ENCODE measurements around the gene GCFC2. TPM values are rescaled to one million over a fixed set of nuclear protein-coding genes. Genes with fewer than 3 reads are reported as not detected.
"Not testable (repeated sequence)": the region's sequence is repeated elsewhere in the genome, so short reads cannot be mapped to it uniquely, and the experiment has no call there.

The GCFC2 gene
- total RNA-seq, 1 donor from 2014 or later = 9.6 TPM

DNA sequence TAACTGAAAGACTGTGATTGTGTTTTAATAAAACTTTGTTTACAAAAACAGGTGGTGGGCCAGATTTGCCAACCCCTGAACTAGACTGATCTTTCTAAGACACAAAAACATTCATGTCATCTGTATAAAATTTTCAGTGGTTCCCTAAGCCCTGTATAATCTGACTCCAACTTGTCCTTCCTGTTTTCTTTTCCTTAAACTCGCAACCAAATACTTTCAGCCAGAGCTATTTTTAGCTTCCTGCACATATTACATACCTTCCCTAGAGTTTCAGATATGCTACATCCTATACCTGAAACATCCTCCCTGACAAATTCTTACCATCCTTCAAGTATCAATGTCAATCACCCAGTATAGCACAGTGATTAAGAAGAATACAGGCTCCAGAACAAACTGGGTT, 4.8 kb downstream of the GCFC2 start:
- intact Hi-C loops (cut with micrococcal nuclease) = no loop called here
- no peak for DNase-seq
- Histone ChIP-seq H3K9me3 (replicated peaks) (no peaks in the 10 kb centered on the region), H3K27ac (replicated peaks) (no peak overlapping the region), H3K4me1 (peaks cover 40% of the 10 kb centered on the region), H3K4me3 (no peak overlapping the region), H3K27me3 (ENCODE audit: low read depth) (no peaks in the 10 kb centered on the region), H3K36me3 (peaks cover 50% of the 10 kb centered on the region)
- TF ChIP-seq, protein P1, sequence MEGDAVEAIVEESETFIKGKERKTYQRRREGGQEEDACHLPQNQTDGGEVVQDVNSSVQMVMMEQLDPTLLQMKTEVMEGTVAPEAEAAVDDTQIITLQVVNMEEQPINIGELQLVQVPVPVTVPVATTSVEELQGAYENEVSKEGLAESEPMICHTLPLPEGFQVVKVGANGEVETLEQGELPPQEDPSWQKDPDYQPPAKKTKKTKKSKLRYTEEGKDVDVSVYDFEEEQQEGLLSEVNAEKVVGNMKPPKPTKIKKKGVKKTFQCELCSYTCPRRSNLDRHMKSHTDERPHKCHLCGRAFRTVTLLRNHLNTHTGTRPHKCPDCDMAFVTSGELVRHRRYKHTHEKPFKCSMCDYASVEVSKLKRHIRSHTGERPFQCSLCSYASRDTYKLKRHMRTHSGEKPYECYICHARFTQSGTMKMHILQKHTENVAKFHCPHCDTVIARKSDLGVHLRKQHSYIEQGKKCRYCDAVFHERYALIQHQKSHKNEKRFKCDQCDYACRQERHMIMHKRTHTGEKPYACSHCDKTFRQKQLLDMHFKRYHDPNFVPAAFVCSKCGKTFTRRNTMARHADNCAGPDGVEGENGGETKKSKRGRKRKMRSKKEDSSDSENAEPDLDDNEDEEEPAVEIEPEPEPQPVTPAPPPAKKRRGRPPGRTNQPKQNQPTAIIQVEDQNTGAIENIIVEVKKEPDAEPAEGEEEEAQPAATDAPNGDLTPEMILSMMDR (IDR thresholded peaks at IDR 0.05; ENCODE audit: borderline replicate concordance) = no peak

DNA sequence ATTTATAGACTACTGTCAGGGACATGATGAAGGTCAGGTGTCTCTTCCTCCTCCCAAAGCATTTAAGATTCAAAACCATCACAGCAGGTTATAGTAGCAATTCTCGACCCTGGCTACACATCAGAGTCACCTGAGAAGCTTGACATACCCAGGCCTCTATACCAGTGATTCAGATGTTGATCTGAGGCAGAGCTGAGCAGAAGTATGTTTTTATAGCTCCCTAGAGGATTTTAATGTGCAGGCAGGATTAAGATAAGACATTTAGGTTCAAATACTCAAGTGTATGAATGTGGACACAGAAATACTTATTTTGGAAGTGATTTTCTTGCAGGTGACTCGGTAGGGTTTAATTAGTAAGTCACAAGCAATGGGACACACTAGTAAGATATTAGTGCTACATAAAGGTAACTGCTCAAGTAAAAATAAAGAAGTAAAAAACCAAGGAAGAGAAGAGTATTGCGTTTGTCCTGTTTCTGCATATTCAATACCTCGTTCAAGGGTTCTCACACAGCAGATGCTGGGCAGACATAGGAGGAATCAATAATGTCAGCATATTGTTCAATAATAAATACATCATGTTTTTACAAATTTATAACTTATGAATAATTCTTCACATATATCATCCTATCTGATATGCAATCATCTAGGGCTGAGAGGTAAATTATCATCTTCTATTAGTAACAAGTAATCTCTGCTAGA, 7.0 kb downstream of the GCFC2 start:
- H3K27ac ChIP-seq (replicated peaks) = no peak overlapping the region
- H3K27me3 ChIP-seq (ENCODE audit: low read depth) = no peaks in the 10 kb centered on the region
- intact Hi-C loops (cut with micrococcal nuclease) = no loop called here
- H3K4me1 ChIP-seq = peaks cover 18% of the 10 kb centered on the region
- TF ChIP-seq, protein P1 (IDR thresholded peaks at IDR 0.05; ENCODE audit: borderline replicate concordance) = no peak
- peaks cover 71% of the 10 kb centered on the region for H3K36me3 ChIP-seq
- no peak overlapping the region for H3K4me3 ChIP-seq
- DNase-seq = no peak
- no peaks in the 10 kb centered on the region for H3K9me3 ChIP-seq (replicated peaks)

DNA sequence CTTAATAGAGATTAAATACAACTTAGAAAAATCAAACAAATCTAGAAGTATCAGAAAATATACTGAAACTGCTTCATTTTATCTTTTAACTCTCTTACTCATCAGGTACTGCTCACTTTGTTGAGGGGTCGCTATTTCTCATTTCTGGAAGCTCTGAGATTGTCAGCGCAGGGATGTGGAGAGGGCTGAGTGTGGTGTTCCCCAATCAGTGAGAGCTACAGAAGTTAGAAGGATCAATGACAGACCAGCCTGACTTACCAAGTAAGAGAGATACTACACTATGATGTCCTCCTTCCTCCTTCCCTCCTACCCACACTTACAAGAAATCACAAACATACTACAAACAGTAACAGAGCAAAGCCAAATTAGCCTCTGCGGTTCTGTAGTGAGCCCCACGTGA, 8.1 kb downstream of the GCFC2 start:
- intact Hi-C loops (cut with micrococcal nuclease) = no loop called here
- peaks cover 6% of the 10 kb centered on the region for H3K9me3 ChIP-seq (replicated peaks)
- H3K36me3 ChIP-seq = peaks cover 82% of the 10 kb centered on the region
- H3K4me3 ChIP-seq = no peak overlapping the region
- H3K27ac ChIP-seq (replicated peaks) = no peak overlapping the region
- no peak for DNase-seq
- TF ChIP-seq, protein P1 (IDR thresholded peaks at IDR 0.05; ENCODE audit: borderline replicate concordance) = no peak
- H3K27me3 ChIP-seq (ENCODE audit: low read depth) = no peaks in the 10 kb centered on the region
- peaks cover 11% of the 10 kb centered on the region for H3K4me1 ChIP-seq

DNA sequence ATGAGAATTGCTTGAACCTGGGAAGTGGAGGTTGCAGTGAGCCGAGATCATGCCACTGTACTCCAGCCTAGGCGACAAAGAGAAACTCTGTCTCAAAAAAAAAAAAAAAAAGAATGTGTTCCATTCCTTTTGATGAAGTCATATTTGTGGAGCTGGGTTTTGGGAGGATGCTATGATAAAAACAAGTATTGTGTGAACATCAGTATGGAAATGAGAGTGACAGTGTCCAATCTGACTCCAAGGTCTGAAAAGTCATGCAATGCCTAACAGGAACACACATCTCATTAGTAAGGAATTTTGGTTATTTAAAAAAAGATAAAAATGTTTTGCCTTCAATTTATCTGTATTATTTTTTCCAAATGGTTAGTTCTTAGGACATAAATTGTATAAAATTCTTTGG, 11.8 kb downstream of the GCFC2 start:
- intact Hi-C loops (cut with micrococcal nuclease) = no loop called here
- TF ChIP-seq, protein P1 (IDR thresholded peaks at IDR 0.05; ENCODE audit: borderline replicate concordance) = no peak
- Histone ChIP-seq H3K4me3 (no peak overlapping the region), H3K9me3 (replicated peaks) (peaks cover 6% of the 10 kb centered on the region), H3K27me3 (ENCODE audit: low read depth) (no peaks in the 10 kb centered on the region), H3K27ac (replicated peaks) (no peak overlapping the region), H3K4me1 (no peaks in the 10 kb centered on the region), H3K36me3 (peaks cover 95% of the 10 kb centered on the region)
- DNase-seq = no peak

DNA sequence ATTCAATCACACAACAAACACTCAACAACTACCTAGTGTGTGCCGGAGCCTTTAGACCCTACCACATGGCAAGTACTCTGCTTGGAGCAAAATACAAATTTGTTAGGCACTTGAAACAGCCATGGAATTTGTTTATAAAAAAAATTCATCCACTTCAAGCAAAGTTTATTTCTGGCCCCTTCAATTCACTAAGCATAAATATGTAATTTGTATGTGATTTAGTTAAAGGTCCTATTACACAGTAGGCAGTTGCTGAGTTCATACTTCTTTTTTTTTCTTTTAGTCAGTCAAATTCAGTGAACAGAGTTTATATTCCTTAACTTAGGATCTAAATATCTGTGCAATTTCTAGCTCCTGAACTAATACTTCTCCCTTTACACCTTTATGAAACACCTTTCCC, 22.5 kb downstream of the GCFC2 start:
- Histone ChIP-seq H3K4me1 (no peaks in the 10 kb centered on the region), H3K4me3 (no peak overlapping the region), H3K27me3 (ENCODE audit: low read depth) (no peaks in the 10 kb centered on the region), H3K27ac (replicated peaks) (no peak overlapping the region), H3K9me3 (replicated peaks) (no peaks in the 10 kb centered on the region), H3K36me3 (peaks cover 84% of the 10 kb centered on the region)
- intact Hi-C loops (cut with micrococcal nuclease) = no loop called here
- no peak for DNase-seq
- TF ChIP-seq, protein P1 (IDR thresholded peaks at IDR 0.05; ENCODE audit: borderline replicate concordance) = no peak

DNA sequence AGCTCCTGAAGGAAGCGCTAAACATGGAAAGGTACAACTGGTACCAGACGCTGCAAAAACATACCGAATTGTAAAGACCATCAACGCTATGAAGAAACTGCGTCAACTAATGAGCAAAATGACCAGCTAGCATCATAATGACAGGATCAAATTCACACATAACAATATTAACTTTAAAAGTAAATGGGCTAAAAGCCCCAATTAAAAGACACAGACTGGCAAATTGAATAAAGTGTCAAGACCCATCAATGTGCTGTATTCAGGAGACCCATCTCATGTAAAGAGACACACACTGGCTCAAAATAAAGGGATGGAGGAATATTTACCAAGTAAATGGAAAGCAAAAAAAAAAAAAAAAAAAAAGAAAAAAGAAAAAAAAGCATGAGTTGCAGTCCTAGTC, 27.3 kb downstream of the GCFC2 start:
- peaks cover 60% of the 10 kb centered on the region for H3K36me3 ChIP-seq
- intact Hi-C loops (cut with micrococcal nuclease); H3K9me3 ChIP-seq (replicated peaks); H3K27me3 ChIP-seq (ENCODE audit: low read depth); DNase-seq; H3K4me1 ChIP-seq; H3K27ac ChIP-seq (replicated peaks); H3K4me3 ChIP-seq: not testable (repeated sequence)
